ENCODE data around the gene PKD1L1.
"Not testable (repeated sequence)": the region's sequence is repeated elsewhere in the genome, so short reads cannot be mapped to it uniquely, and the experiment has no call there.

PKD1L1 gene

GRCh38 chr7:47943676-47944474, 4.4 kb downstream of the PKD1L1 start:
- Histone ChIP-seq H3K36me3 (ENCODE audit: control insufficient read depth, insufficient read depth, low read length) (no peaks in the 10 kb centered on the region), H3K27ac (ENCODE audit: low read depth, low read length) (no peak overlapping the region), H3K27me3 (ENCODE audit: control insufficient read depth, insufficient read depth, low read length) (no peaks in the 10 kb centered on the region), H3K9ac (ENCODE audit: low read length) (no peak overlapping the region), H3K4me3 (ENCODE audit: low read depth, low read length) (no peak overlapping the region), H3K4me1 (ENCODE audit: control insufficient read depth, insufficient read depth, low read length) (peaks cover 17% of the 10 kb centered on the region), H3K9me3 (ENCODE audit: control insufficient read depth, insufficient read depth, low read depth, low read length) (no peaks in the 10 kb centered on the region)

GRCh38 chr7:47942651-47943050, 5.6 kb downstream of the PKD1L1 start:
- not testable (repeated sequence) for H3K27me3 ChIP-seq (ENCODE audit: control insufficient read depth, insufficient read depth, low read length); H3K27ac ChIP-seq (ENCODE audit: low read depth, low read length); H3K9ac ChIP-seq (ENCODE audit: low read length); H3K4me3 ChIP-seq (ENCODE audit: low read depth, low read length); H3K36me3 ChIP-seq (ENCODE audit: control insufficient read depth, insufficient read depth, low read length); H3K9me3 ChIP-seq (ENCODE audit: control insufficient read depth, insufficient read depth, low read depth, low read length)
- peaks cover 17% of the 10 kb centered on the region for H3K4me1 ChIP-seq (ENCODE audit: control insufficient read depth, insufficient read depth, low read length)

GRCh38 chr7:47942132-47942531, 6.1 kb downstream of the PKD1L1 start:
- H3K36me3 ChIP-seq (ENCODE audit: control insufficient read depth, insufficient read depth, low read length): no peaks in the 10 kb centered on the region
- no peak overlapping the region for H3K27ac ChIP-seq (ENCODE audit: low read depth, low read length)
- H3K27me3 ChIP-seq (ENCODE audit: control insufficient read depth, insufficient read depth, low read length): no peaks in the 10 kb centered on the region
- H3K9ac ChIP-seq (ENCODE audit: low read length): no peak overlapping the region
- H3K4me3 ChIP-seq (ENCODE audit: low read depth, low read length): no peak overlapping the region
- peaks cover 20% of the 10 kb centered on the region for H3K4me1 ChIP-seq (ENCODE audit: control insufficient read depth, insufficient read depth, low read length)
- H3K9me3 ChIP-seq (ENCODE audit: control insufficient read depth, insufficient read depth, low read depth, low read length): no peaks in the 10 kb centered on the region

- no peaks in the 10 kb centered on the region for H3K36me3 ChIP-seq (ENCODE audit: control insufficient read depth, insufficient read depth, low read length)
- no peak overlapping the region for H3K4me3 ChIP-seq (ENCODE audit: low read depth, low read length)
- H3K9ac ChIP-seq (ENCODE audit: low read length): no peak overlapping the region
- no peaks in the 10 kb centered on the region for H3K27me3 ChIP-seq (ENCODE audit: control insufficient read depth, insufficient read depth, low read length)
- no peak overlapping the region; the same call in 1 of the 2 replicates for H3K27ac ChIP-seq (ENCODE audit: low read depth, low read length)
- peaks cover 27% of the 10 kb centered on the region for H3K4me1 ChIP-seq (ENCODE audit: control insufficient read depth, insufficient read depth, low read length)
- H3K9me3 ChIP-seq (ENCODE audit: control insufficient read depth, insufficient read depth, low read depth, low read length): no peaks in the 10 kb centered on the region
Observed at GRCh38 chr7:47941136-47941844, 7.0 kb downstream of the PKD1L1 start.

GRCh38 chr7:47940088-47941013, 7.9 kb downstream of the PKD1L1 start:
- H3K4me3 ChIP-seq (ENCODE audit: low read depth, low read length): no peak overlapping the region
- H3K9ac ChIP-seq (ENCODE audit: low read length): no peak overlapping the region
- no peak overlapping the region for H3K27ac ChIP-seq (ENCODE audit: low read depth, low read length)
- H3K36me3 ChIP-seq (ENCODE audit: control insufficient read depth, insufficient read depth, low read length): no peaks in the 10 kb centered on the region
- H3K9me3 ChIP-seq (ENCODE audit: control insufficient read depth, insufficient read depth, low read depth, low read length): no peaks in the 10 kb centered on the region
- no peaks in the 10 kb centered on the region for H3K27me3 ChIP-seq (ENCODE audit: control insufficient read depth, insufficient read depth, low read length)
- peaks cover 28% of the 10 kb centered on the region for H3K4me1 ChIP-seq (ENCODE audit: control insufficient read depth, insufficient read depth, low read length)

- Histone ChIP-seq H3K9me3 (ENCODE audit: control insufficient read depth, insufficient read depth, low read depth, low read length) (no peaks in the 10 kb centered on the region), H3K9ac (ENCODE audit: low read length) (no peak overlapping the region), H3K27me3 (ENCODE audit: control insufficient read depth, insufficient read depth, low read length) (no peaks in the 10 kb centered on the region), H3K27ac (ENCODE audit: low read depth, low read length) (no peak overlapping the region), H3K4me3 (ENCODE audit: low read depth, low read length) (no peak overlapping the region), H3K4me1 (ENCODE audit: control insufficient read depth, insufficient read depth, low read length) (peaks cover 28% of the 10 kb centered on the region), H3K36me3 (ENCODE audit: control insufficient read depth, insufficient read depth, low read length) (no peaks in the 10 kb centered on the region)
Observed at GRCh38 chr7:47939425-47940036, 8.7 kb downstream of the PKD1L1 start.

- H3K4me3 ChIP-seq (ENCODE audit: low read depth, low read length): no peak overlapping the region
- H3K27ac ChIP-seq (ENCODE audit: low read depth, low read length): no peak overlapping the region
- H3K36me3 ChIP-seq (ENCODE audit: control insufficient read depth, insufficient read depth, low read length): no peaks in the 10 kb centered on the region
- no peaks in the 10 kb centered on the region for H3K9me3 ChIP-seq (ENCODE audit: control insufficient read depth, insufficient read depth, low read depth, low read length)
- no peak overlapping the region for H3K9ac ChIP-seq (ENCODE audit: low read length)
- H3K27me3 ChIP-seq (ENCODE audit: control insufficient read depth, insufficient read depth, low read length): no peaks in the 10 kb centered on the region
- peaks cover 28% of the 10 kb centered on the region for H3K4me1 ChIP-seq (ENCODE audit: control insufficient read depth, insufficient read depth, low read length)
Observed at GRCh38 chr7:47938574-47939165, 9.6 kb downstream of the PKD1L1 start.

- Histone ChIP-seq H3K36me3 (ENCODE audit: control insufficient read depth, insufficient read depth, low read length) (no peaks in the 10 kb centered on the region), H3K9me3 (ENCODE audit: control insufficient read depth, insufficient read depth, low read depth, low read length) (no peaks in the 10 kb centered on the region), H3K9ac (ENCODE audit: low read length) (no peak overlapping the region), H3K4me1 (ENCODE audit: control insufficient read depth, insufficient read depth, low read length) (peaks cover 28% of the 10 kb centered on the region), H3K4me3 (ENCODE audit: low read depth, low read length) (no peak overlapping the region), H3K27ac (ENCODE audit: low read depth, low read length) (no peak overlapping the region), H3K27me3 (ENCODE audit: control insufficient read depth, insufficient read depth, low read length) (no peaks in the 10 kb centered on the region)
Observed at GRCh38 chr7:47937711-47938573, 10.3 kb downstream of the PKD1L1 start.

GRCh38 chr7:47937065-47937687, 11.1 kb downstream of the PKD1L1 start:
- Histone ChIP-seq H3K36me3 (ENCODE audit: control insufficient read depth, insufficient read depth, low read length) (no peaks in the 10 kb centered on the region), H3K4me1 (ENCODE audit: control insufficient read depth, insufficient read depth, low read length) (peaks cover 28% of the 10 kb centered on the region), H3K4me3 (ENCODE audit: low read depth, low read length) (no peak overlapping the region), H3K9me3 (ENCODE audit: control insufficient read depth, insufficient read depth, low read depth, low read length) (no peaks in the 10 kb centered on the region), H3K27me3 (ENCODE audit: control insufficient read depth, insufficient read depth, low read length) (no peaks in the 10 kb centered on the region), H3K9ac (ENCODE audit: low read length) (no peak overlapping the region), H3K27ac (ENCODE audit: low read depth, low read length) (no peak overlapping the region)

Measured in HUES6 (cell line).